Measurements from ENCODE around the gene RMDN3. TPM values are rescaled to one million over a fixed set of nuclear protein-coding genes. Genes with fewer than 3 reads are reported as not detected.
A peak's percentile ranks its signal among the peaks of the same experiment; 100 is the strongest.

The RMDN3 gene
- total and polyA plus RNA-seq, 9 of the 15 experiments (the other 6 are each of a cell fraction or from before 2014, with no cell fraction given) = 8.1 to 38.2 (median 25.9) TPM

GRCh38 chr15:40762919-40763800, 8.1 kb upstream of the RMDN3 start (continued):
- TF ChIP-seq, protein P1, sequence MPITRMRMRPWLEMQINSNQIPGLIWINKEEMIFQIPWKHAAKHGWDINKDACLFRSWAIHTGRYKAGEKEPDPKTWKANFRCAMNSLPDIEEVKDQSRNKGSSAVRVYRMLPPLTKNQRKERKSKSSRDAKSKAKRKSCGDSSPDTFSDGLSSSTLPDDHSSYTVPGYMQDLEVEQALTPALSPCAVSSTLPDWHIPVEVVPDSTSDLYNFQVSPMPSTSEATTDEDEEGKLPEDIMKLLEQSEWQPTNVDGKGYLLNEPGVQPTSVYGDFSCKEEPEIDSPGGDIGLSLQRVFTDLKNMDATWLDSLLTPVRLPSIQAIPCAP (CRISPR knock-in tag; IDR thresholded peaks at IDR 0.05; ENCODE audit: borderline replicate concordance) = peak; percentile 76; the same call in 1 of the 2 replicates
- TF ChIP-seq PHTF2 (CRISPR knock-in tag; IDR thresholded peaks at IDR 0.05) (no peak), TGIF2 (CRISPR knock-in tag; IDR thresholded peaks at IDR 0.05) (no peak), CBX3 (IDR thresholded peaks at IDR 0.05; ENCODE audit: borderline replicate concordance in 1 of 2, low read length in 2 of 2) (0 out of 3 replicates have a peak, but pooled peaks of 1 of the 2 experiments have one; percentile 74), NCOA4 (IDR thresholded peaks at IDR 0.05; ENCODE audit: partially characterized antibody) (no peak), NFIC (IDR thresholded peaks at IDR 0.05) (peak; percentile 100), PRMT5 (CRISPR knock-in tag; IDR thresholded peaks at IDR 0.05) (no peak), CC2D1A (IDR thresholded peaks at IDR 0.05) (peak; percentile 32; the same call in 1 of the 2 replicates), NRF1 (conservative IDR thresholded peaks at IDR 0.05 in 1 of 2, IDR thresholded peaks at IDR 0.05 in 1 of 2) (peak; percentile 97), ZNF76 (CRISPR knock-in tag; IDR thresholded peaks at IDR 0.05; ENCODE audit: borderline replicate concordance) (0 out of 2 replicates have a peak, but pooled peaks have one; percentile 48), ZFP36 (IDR thresholded peaks at IDR 0.05; ENCODE audit: low read depth, low read length, partially characterized antibody) (no peak), KDM1A (IDR thresholded peaks at IDR 0.05) (peak in 1 of 2 experiments; percentile 27; a peak in 1 of 4 replicates), NCOA1 (IDR thresholded peaks at IDR 0.05; ENCODE audit: low read depth) (0 out of 2 replicates have a peak, but pooled peaks have one; percentile 14), DPF2 (IDR thresholded peaks at IDR 0.05) (peak; percentile 44), NONO (IDR thresholded peaks at IDR 0.05; ENCODE audit: low read depth in 2 of 2, low read length in 1 of 2) (0 out of 4 replicates have a peak, but pooled peaks of 1 of the 2 experiments have one; percentile 60), HDAC8 (tag; IDR thresholded peaks at IDR 0.05) (peak; percentile 37; the same call in 1 of the 2 replicates), DMBX1 (CRISPR knock-in tag; IDR thresholded peaks at IDR 0.05; ENCODE audit: borderline replicate concordance) (peak; percentile 32; the same call in 1 of the 2 replicates), ZNF41 (CRISPR knock-in tag; conservative IDR thresholded peaks at IDR 0.05) (no peak), ZBTB49 (CRISPR knock-in tag; IDR thresholded peaks at IDR 0.05; ENCODE audit: borderline replicate concordance) (0 out of 2 replicates have a peak, but pooled peaks have one; percentile 49)
- TF ChIP-seq, protein P2, sequence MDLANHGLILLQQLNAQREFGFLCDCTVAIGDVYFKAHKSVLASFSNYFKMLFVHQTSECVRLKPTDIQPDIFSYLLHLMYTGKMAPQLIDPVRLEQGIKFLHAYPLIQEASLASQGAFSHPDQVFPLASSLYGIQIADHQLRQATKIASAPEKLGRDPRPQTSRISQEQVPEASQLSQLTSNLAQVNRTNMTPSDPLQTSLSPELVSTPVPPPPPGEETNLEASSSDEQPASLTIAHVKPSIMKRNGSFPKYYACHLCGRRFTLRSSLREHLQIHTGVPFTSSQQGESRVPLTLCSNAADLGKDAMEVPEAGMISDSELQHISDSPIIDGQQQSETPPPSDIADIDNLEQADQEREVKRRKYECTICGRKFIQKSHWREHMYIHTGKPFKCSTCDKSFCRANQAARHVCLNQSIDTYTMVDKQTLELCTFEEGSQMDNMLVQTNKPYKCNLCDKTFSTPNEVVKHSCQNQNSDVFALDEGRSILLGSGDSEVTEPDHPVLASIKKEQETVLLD (IDR thresholded peaks at IDR 0.05) = peak; percentile 90; the same call in 1 of the 2 replicates
- TF ChIP-seq, protein P3, sequence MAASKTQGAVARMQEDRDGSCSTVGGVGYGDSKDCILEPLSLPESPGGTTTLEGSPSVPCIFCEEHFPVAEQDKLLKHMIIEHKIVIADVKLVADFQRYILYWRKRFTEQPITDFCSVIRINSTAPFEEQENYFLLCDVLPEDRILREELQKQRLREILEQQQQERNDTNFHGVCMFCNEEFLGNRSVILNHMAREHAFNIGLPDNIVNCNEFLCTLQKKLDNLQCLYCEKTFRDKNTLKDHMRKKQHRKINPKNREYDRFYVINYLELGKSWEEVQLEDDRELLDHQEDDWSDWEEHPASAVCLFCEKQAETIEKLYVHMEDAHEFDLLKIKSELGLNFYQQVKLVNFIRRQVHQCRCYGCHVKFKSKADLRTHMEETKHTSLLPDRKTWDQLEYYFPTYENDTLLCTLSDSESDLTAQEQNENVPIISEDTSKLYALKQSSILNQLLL (CRISPR knock-in tag; IDR thresholded peaks at IDR 0.05; ENCODE audit: borderline replicate concordance) = no peak

Measured in K562 (cell line).